Measurements from ENCODE around the gene RPH3AL.

Gene RPH3AL

GRCh38 chr17:292016-292415 lies 60.6 kb downstream of the RPH3AL start:
- H3K27ac ChIP-seq, result no peak overlapping the region

GRCh38 chr17:291587-291986 lies 61.0 kb downstream of the RPH3AL start:
- no peak for TF ChIP-seq CTCF (IDR thresholded peaks at IDR 0.05)

More at GRCh38 chr17:292016-292415, 60.6 kb downstream of the RPH3AL start:
- TF ChIP-seq ZFX (IDR thresholded peaks at IDR 0.05; ENCODE audit: borderline replicate concordance) (no peak), CTCF (IDR thresholded peaks at IDR 0.05) (no peak)

GRCh38 chr17:290626-291025 lies 62.0 kb downstream of the RPH3AL start:
- no peak for TF ChIP-seq CTCF (IDR thresholded peaks at IDR 0.05)
- no peak for TF ChIP-seq ZFX (IDR thresholded peaks at IDR 0.05; ENCODE audit: borderline replicate concordance)
- no peak overlapping the region for H3K27ac ChIP-seq

More at GRCh38 chr17:291587-291986, 61.0 kb downstream of the RPH3AL start:
- H3K27ac ChIP-seq, result no peak overlapping the region

- no peak overlapping the region for H3K27ac ChIP-seq
- TF ChIP-seq CTCF (IDR thresholded peaks at IDR 0.05) (no peak), ZFX (IDR thresholded peaks at IDR 0.05; ENCODE audit: borderline replicate concordance) (no peak)
Measured at GRCh38 chr17:290121-290521, 62.5 kb downstream of the RPH3AL start.

- TF ChIP-seq CTCF (IDR thresholded peaks at IDR 0.05) (no peak), ZFX (IDR thresholded peaks at IDR 0.05; ENCODE audit: borderline replicate concordance) (no peak)
- no peak overlapping the region for H3K27ac ChIP-seq
Measured at GRCh38 chr17:289409-289808, 63.2 kb downstream of the RPH3AL start.

GRCh38 chr17:288802-289356 lies 63.7 kb downstream of the RPH3AL start:
- H3K27ac ChIP-seq, result no peak overlapping the region
- TF ChIP-seq CTCF (IDR thresholded peaks at IDR 0.05) (no peak), ZFX (IDR thresholded peaks at IDR 0.05; ENCODE audit: borderline replicate concordance) (no peak)

GRCh38 chr17:286571-286970 lies 66.0 kb downstream of the RPH3AL start:
- TF ChIP-seq CTCF (IDR thresholded peaks at IDR 0.05), result no peak
- no peak for TF ChIP-seq ZFX (IDR thresholded peaks at IDR 0.05; ENCODE audit: borderline replicate concordance)
- no peak overlapping the region for H3K27ac ChIP-seq

All from 22Rv1 (cell line).